Spinal cord (tissue), 10 donors: ENCODE results near the gene AGBL5. TPM values are rescaled to one million over a fixed set of nuclear protein-coding genes. Genes with fewer than 3 reads are reported as not detected.
A peak's percentile ranks its signal among the peaks of the same experiment; 100 is the strongest.

Experiments
- DNase-seq, 6 donors: peaks; one replicate each; pipeline versions ENCODE4 v3.0.0 to v3.0.0-alpha.2; 2013 to 2015; ENCODE audit warnings: low spot score in 6 of 6, low read depth in 4 of 6
- H3K27ac ChIP-seq: one replicate; pipeline ENCODE4 v1.5.1; 2013; ENCODE audit warnings: low read depth, low read length, control low read depth
- H3K27me3 ChIP-seq: one replicate; pipeline ENCODE4 v1.6.1; 2013; ENCODE audit warnings: low read length; ENCODE audit not compliant: control insufficient read depth, insufficient read depth
- H3K36me3 ChIP-seq: one replicate; pipeline ENCODE4 v1.6.1; 2013; ENCODE audit warnings: low read length; ENCODE audit not compliant: control insufficient read depth, insufficient read depth
- H3K4me1 ChIP-seq: one replicate; pipeline ENCODE4 v1.6.1; 2013; ENCODE audit warnings: low read length; ENCODE audit not compliant: control insufficient read depth, insufficient read depth
- H3K4me3 ChIP-seq: one replicate; pipeline ENCODE4 v1.5.1; 2013; ENCODE audit warnings: low read depth, low read length, control low read depth
- H3K9me3 ChIP-seq: one replicate; pipeline ENCODE4 v1.6.1; 2013; ENCODE audit warnings: low read length; ENCODE audit not compliant: control insufficient read depth, insufficient read depth
- WGBS: methylation state at CpG from one replicate; pipeline ENCODE4 v1.1.5; 2013; ENCODE audit warnings: missing lambda C conversion rate; ENCODE audit not compliant: insufficient coverage; 5-methylcytosine and 5-hydroxymethylcytosine counted together
- polyA plus RNA-seq, 2 donors: library from polyadenylated mRNA; unstranded; fragments of 120-200 nt; gene quantifications; one replicate each; pipeline ENCODE4 v1.2.1, GENCODE V29; 2013; ENCODE audit not compliant: insufficient read length in 2 of 2
- total RNA-seq, 2 donors: library from RNA; depleted of rRNA in 1 of 2; stranded (reverse); fragments of 120-200 nt in 1 of 2; fragments of >200 nt in 1 of 2; gene quantifications; one replicate each; pipeline versions ENCODE4 v1.2.3 to v1.2.4, GENCODE V29; 2013 to 2014
- donor health status: healthy.

The AGBL5 gene
- total and polyA plus RNA-seq, 4 donors = 14.3 to 51.7 (median 40.6) TPM

DNA sequence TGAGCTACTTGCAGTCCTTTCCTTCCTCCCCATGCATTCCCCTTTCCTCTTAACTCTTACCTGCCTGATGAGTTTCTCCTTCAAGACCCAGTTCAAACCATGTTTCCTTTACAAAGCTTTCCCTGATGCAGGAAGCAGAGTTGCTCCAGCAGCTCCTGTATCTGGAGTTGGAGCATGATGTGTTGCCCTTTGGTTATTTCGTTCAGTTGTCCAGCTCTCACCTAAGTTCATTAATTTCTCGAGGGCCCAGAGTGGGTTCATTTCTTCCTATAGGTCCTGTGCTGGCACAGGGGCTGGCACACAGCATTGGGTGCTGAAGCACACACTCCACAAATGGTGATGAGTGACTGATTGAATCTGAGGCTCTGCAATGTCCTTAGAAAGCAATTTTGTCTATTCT is 41.8 kb upstream of the AGBL5 start:
- Histone ChIP-seq H3K4me3 (no peak overlapping the region), H3K27ac (no peak overlapping the region), H3K36me3 (peaks cover 3% of the 10 kb centered on the region), H3K9me3 (no peaks in the 10 kb centered on the region), H3K27me3 (no peaks in the 10 kb centered on the region), H3K4me1 (peaks cover 5% of the 10 kb centered on the region)
- no CpG with 5 or more reads among the region's 2 CpGs for WGBS
- no peak for DNase-seq

DNA sequence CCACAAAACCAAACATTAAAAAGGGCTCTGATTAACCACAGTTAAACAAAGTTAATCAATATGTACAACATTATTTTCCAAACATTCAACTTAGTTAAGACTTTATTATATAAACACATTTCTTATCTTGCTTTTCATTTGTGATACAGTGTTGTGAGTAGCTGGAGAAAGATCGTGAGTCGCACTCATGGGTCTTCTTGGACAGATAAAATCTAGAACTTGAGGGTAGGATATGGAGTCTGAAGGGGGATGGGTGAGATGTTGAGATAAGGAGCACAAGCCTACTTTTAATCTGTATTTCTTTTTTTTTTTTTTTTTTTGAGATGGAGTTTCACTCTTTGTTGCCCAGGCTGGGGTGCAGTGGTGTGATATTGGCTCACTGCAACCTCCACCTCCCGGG is 41.3 kb upstream of the AGBL5 start:
- Histone ChIP-seq H3K27me3 (no peaks in the 10 kb centered on the region), H3K36me3 (peaks cover 5% of the 10 kb centered on the region), H3K4me3 (no peak overlapping the region), H3K4me1 (peaks cover 8% of the 10 kb centered on the region), H3K9me3 (no peaks in the 10 kb centered on the region), H3K27ac (no peak overlapping the region)
- WGBS = no CpG with 5 or more reads among the region's 3 CpGs
- DNase-seq = no peak

DNA sequence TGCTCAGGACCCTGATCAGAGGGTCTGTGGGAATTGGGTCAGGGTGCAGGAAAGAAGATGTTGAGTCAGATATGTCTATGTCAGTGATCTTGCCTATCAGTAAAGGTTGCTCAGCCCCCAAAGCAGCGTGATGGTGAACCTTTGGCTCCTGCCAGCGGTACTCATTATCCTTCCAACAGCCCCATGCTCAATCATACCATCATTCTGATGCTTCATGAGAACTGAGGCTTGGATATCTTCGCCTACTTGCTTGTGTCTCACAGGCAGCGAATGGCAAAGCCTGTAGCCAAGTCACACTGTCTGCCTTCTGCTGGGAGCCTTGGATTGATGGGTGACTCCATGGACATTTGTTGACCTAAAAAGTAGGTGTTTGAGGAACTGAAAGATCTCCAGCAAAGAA is 37.7 kb upstream of the AGBL5 start:
- Histone ChIP-seq H3K4me3 (no peak overlapping the region), H3K4me1 (peaks cover 16% of the 10 kb centered on the region), H3K36me3 (peaks cover 5% of the 10 kb centered on the region), H3K27me3 (no peaks in the 10 kb centered on the region), H3K9me3 (no peaks in the 10 kb centered on the region), H3K27ac (no peak overlapping the region)
- DNase-seq = no peak
- 91% methylated on average over 4 of the region's 4 CpGs for WGBS

DNA sequence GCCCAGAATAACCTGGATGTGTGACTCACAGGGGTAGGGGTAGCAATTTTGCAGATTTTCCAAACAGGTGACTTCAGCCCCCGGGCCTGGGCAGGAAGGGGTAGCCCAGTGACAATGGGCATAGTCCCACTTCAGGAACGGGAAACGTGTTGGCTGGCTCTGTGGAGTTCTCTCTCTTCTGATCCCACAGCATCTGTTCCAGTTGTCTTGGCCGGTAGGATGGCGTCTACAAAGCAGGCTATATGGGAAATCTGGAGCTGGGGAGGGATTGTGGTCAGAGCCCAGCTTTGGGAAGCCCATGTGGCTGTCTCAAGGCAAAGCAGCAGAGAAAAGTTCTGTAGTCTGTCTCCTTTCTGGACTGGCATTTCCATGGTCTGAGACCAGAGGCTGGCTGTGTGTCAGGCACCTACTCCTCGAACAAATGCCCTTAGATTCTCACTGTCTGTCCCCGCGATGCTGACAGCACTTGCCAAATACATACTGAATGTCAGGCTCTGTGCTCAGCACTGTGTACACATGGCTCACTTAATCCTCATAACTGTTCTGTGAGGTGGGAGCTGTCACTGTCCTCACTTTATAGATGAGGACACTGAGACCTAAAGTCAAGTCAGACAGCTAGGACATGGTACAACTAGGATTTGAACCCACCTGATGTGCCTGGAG is 36.6 kb upstream of the AGBL5 start:
- H3K9me3 ChIP-seq = no peaks in the 10 kb centered on the region
- DNase-seq = peak in 1 of 6 donors; percentile 11
- 74% methylated on average over 8 of the region's 8 CpGs for WGBS
- H3K27me3 ChIP-seq = no peaks in the 10 kb centered on the region
- peaks cover 5% of the 10 kb centered on the region for H3K36me3 ChIP-seq
- H3K4me3 ChIP-seq = no peak overlapping the region
- no peak overlapping the region for H3K27ac ChIP-seq
- peaks cover 16% of the 10 kb centered on the region for H3K4me1 ChIP-seq

DNA sequence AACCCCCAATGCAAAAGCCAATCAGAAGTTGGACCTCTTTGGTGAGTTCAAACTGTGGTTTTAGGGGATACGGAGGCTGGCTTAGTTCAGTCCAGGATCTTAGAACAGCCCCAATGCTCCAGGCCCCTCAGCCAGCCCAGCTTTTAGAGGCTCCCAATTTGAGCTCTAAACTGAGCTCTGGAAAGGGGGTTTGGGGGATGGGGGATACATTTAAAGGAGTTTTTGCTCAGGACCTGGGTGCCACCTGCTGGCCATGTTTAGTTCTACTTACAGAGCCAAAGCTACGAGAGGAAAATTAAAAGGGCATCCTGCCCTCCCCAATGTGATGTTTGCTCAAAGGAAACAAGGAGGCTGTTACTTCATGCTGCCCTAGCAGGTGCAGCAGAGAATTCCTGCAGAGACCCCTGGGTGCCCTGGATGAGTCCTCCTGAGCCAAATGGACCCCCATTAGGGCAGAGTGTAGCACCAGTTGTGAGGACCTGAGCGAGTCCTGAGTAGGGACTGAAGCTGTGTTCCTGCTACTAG is 34.6 kb upstream of the AGBL5 start:
- H3K9me3 ChIP-seq = no peaks in the 10 kb centered on the region
- no peak overlapping the region for H3K27ac ChIP-seq
- no peak overlapping the region for H3K4me3 ChIP-seq
- H3K36me3 ChIP-seq = peaks cover 5% of the 10 kb centered on the region
- H3K27me3 ChIP-seq = no peaks in the 10 kb centered on the region
- WGBS = 62% methylated on average over 3 of the region's 3 CpGs
- peak in 5 of 6 donors; percentile 33 to 89 (median 59) for DNase-seq
- peaks cover 20% of the 10 kb centered on the region for H3K4me1 ChIP-seq

DNA sequence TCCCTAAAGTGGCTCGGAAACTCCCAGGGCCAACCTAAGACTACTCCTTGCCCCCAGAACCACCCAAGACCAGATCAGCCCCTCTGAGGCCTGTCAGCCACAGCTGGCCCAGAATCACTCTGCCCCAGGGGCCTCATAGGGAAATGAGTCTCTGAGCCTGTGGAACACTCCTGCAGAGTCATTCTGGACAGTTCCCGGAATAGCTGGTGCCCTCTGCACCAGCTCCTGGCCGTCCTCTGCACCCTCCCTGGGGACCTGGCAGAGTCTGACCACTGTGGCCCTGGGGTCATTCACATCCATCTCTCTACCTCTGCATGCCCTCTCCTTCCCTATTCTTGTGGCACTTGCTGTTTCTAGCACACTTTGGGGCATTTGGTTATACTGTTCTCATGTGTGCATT is 33.3 kb upstream of the AGBL5 start:
- Histone ChIP-seq H3K27ac (no peak overlapping the region), H3K9me3 (no peaks in the 10 kb centered on the region), H3K4me3 (no peak overlapping the region), H3K4me1 (peaks cover 20% of the 10 kb centered on the region), H3K27me3 (no peaks in the 10 kb centered on the region), H3K36me3 (peaks cover 11% of the 10 kb centered on the region)
- 65% methylated on average over 3 of the region's 3 CpGs for whole genome bisulfite sequencing
- DNase-seq = no peak

DNA sequence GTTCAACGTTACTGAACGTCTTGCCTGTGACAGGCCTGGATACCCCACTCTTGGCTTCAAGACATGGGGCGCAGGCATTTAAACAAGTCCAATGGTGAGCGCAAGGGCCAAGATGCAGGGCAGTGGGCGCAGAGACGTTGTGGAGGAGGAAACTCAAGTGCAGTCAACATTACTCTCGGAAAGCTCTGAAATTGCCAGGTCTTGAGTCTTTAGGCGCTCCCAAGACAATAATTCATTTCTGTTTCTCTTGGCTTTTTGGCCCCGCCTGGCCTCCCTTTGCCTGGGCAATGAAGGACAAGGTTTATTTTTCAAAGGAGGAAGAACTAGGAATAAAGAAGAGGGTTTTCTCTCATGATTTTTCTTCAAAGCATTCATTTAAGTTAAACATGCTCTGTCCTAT is 32.0 kb upstream of the AGBL5 start:
- Histone ChIP-seq H3K27ac (no peak overlapping the region), H3K9me3 (no peaks in the 10 kb centered on the region)

DNA sequence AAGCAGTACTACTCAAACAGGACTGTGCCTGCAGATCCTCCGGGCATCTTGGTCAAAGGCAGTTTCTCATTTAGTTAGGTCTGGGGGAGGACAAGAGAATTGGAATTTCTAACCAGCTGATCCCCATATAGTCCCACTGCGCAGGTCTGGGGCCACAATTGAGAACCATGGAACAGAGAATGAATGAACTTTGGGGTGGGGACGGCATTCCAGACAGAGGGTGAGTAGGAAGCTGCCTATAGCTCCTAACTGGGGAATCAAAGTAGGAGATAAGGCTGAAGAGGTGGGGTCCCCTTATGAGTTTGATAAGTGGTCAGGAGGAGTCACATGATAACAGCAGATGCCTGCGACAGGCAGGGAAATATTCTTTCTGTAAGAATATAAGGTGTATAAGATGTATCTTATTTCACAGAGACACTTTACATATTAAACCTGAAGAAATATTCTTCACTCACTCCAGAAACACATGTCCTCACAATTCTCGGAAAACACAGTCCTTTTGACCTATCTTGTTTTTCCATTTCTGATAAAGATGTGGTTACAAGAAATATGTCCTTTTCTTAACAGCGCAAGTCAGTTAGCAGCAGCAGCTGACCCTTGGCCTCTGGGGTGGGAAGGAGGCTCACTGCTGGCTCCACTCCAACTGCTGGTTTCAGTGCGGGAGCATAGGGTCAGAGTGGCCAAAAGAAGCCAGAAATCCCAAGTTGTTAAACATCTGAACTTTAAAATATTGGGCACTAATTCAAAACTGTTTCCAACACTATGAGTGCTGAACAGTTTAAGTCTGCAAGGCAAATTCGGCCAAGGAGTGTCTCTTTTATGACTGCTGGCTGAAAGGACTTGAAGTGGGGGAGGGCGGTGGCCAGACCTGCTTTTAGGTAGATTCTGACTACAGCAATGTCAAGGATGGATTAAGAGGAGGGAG is 31.3 kb upstream of the AGBL5 start:
- peaks cover 12% of the 10 kb centered on the region for H3K4me1 ChIP-seq
- WGBS = 78% methylated on average over 6 of the region's 9 CpGs
- H3K27ac ChIP-seq = no peak overlapping the region
- H3K27me3 ChIP-seq = no peaks in the 10 kb centered on the region
- no peaks in the 10 kb centered on the region for H3K9me3 ChIP-seq
- DNase-seq = peak in 1 of 6 donors; percentile 15
- H3K4me3 ChIP-seq = no peak overlapping the region
- peaks cover 26% of the 10 kb centered on the region for H3K36me3 ChIP-seq

More for the DNA sequence above, 32.0 kb upstream of the AGBL5 start:
- no peak overlapping the region for H3K4me3 ChIP-seq
- WGBS = 88% methylated on average over 8 of the region's 9 CpGs
- no peak for DNase-seq
- H3K27me3 ChIP-seq = no peaks in the 10 kb centered on the region
- H3K36me3 ChIP-seq = peaks cover 23% of the 10 kb centered on the region
- H3K4me1 ChIP-seq = peaks cover 18% of the 10 kb centered on the region

DNA sequence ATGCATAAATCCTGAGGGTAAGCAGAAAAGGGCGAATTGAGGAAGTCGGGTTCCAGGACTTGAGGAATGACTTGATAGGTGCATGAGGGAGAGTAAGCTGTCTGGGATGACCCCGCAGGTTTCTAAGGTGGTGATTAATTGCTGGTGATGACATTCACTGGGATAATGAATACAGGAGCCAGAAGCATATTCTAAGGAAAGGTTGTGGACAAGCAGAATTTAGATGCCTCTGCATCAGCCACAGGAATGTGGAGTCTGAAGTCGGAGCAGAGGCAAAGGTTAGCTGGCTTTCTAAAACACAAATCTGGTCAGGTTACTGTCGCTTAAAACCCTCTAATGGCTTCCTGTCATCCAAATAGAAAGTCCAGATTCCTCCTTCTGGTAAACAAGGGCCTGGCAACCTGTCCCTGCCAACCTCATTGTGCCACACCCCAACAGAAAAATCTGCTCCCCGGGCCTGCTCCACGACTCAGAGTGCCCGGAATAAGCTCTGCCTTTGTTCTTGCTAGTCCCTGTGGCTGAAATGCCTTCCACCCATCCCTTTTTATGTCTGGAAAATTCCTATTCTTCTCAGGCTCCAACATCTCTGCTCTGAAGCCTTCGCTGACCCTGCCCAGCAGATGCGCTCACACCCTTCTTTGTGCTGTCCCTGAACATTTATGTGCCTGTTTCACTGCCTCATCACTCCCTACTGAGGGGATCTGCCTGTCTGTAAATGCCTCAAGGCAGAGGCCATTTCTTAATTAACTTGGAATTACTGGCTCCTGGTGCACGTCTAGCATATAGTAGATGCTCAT is 30.0 kb upstream of the AGBL5 start:
- DNase-seq = no peak
- H3K27me3 ChIP-seq = no peaks in the 10 kb centered on the region
- H3K9me3 ChIP-seq = no peaks in the 10 kb centered on the region
- H3K36me3 ChIP-seq = peaks cover 39% of the 10 kb centered on the region
- no peak overlapping the region for H3K4me3 ChIP-seq
- WGBS = 64% methylated on average over 10 of the region's 11 CpGs
- H3K4me1 ChIP-seq = peaks cover 11% of the 10 kb centered on the region
- H3K27ac ChIP-seq = no peak overlapping the region
